ENCODE measurements around the gene FAM168A.

- no peak for TF ChIP-seq EP300 (IDR thresholded peaks at IDR 0.05; ENCODE audit: borderline replicate concordance in 1 of 2, control insufficient read depth in 1 of 2, low read depth in 2 of 2, low read length in 2 of 2)
- TF ChIP-seq POLR2A (IDR thresholded peaks at IDR 0.05; ENCODE audit: low read depth, low read length): no peak
- no peak for TF ChIP-seq BRCA1 (IDR thresholded peaks at IDR 0.05; ENCODE audit: low read depth, low read length)
- no peak for TF ChIP-seq RCOR1 (conservative IDR thresholded peaks at IDR 0.05; ENCODE audit: low read depth, low read length)
- TF ChIP-seq BCL3 (IDR thresholded peaks at IDR 0.05; ENCODE audit: borderline replicate concordance, insufficient read depth, low read depth, low read length, poor library complexity, severe bottlenecking): no peak
- no peak for TF ChIP-seq SMAD5 (IDR thresholded peaks at IDR 0.05; ENCODE audit: low read depth)
- TF ChIP-seq EZH2 (IDR thresholded peaks at IDR 0.05; ENCODE audit: borderline replicate concordance, control insufficient read depth, low read depth, low read length): no peak
- no peak for TF ChIP-seq CEBPB (IDR thresholded peaks at IDR 0.05; ENCODE audit: borderline replicate concordance in 1 of 2, low read depth in 2 of 2, low read length in 2 of 2)
- no peak for TF ChIP-seq ZNF217 (IDR thresholded peaks at IDR 0.05)
- no peak for TF ChIP-seq CUX1 (IDR thresholded peaks at IDR 0.05; ENCODE audit: insufficient replicate concordance, low read depth, low read length)
- TF ChIP-seq ZNF274 (IDR thresholded peaks at IDR 0.05; ENCODE audit: insufficient read depth, insufficient read length): no peak
- no peak for TF ChIP-seq RAD51 (IDR thresholded peaks at IDR 0.05)
- TF ChIP-seq CTCF (IDR thresholded peaks at IDR 0.05 in 2 of 3, conservative IDR thresholded peaks at IDR 0.05 in 1 of 3; ENCODE audit: control insufficient read depth in 2 of 3, extremely low read depth in 1 of 3, insufficient read depth in 1 of 3, low read depth in 3 of 3, low read length in 3 of 3): no peak
These were observed 131.3 kb downstream of the FAM168A start for GRCh38 chr11:73466643-73467042.
